ENCODE results near the gene MSANTD7.
A peak's percentile ranks its signal among the peaks of the same experiment; 100 is the strongest.

MSANTD7 gene

DNA sequence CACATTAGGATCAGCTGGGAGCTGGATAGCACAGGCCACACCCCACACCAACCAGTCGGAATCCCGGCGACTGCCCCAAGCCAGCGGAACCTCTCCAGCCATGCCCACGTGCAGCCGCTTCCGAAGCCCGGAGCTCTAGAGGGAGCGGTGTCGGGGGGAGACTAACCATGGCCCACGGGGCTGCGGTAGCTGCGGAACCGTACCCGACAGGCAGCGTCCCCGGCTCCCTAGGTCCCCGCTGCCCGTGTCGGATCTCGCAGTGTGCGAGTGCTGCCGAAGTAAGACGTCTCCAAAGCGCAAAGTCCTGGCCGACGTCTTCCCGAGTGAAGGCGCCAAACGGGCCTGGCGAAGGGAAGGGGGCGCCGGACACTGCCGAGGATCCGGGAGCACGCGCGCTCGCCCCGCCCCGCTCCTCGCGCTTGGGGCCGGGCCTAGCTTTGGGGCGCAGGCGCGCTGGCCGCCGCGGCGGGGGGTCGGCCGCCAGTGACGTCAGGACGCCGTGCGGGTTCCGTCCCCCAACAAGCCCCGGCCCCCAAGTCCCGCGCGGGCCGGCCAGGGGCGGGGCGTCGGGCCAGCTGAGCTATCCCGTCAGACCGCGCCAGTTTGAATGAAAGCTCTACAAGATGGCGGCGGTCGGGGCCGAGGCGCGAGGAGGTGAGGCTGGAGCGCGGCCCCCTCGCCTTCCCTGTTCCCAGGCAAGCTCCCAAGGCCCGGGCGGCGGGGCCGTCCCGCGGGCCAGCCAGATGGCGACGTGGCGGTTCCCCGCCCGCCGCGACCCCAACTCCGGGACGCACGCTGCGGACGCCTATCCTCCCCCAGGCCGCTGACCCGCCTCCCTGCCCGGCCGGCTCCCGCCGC, 40.4 kb downstream of the MSANTD7 start, which contains the start of gene SUV39H2:
Gene SUV39H2, plus strand, starts transcription at position 601 of the 858 bp plus-strand sequence. Its CDS starts 23 bp downstream, at position 624.
- Histone ChIP-seq H3K9ac (ENCODE audit: low read length) (peak within 1 kb of the TSS; percentile 91), H3K9me3 (ENCODE audit: low read length) (no peaks in the 10 kb centered on the region), H3K27me3 (ENCODE audit: insufficient read depth, low read length) (no peaks in the 10 kb centered on the region), H3K79me2 (ENCODE audit: insufficient read depth, low read length) (peaks cover 51% of the 10 kb centered on the region), H3K36me3 (ENCODE audit: insufficient read depth, low read length) (peaks cover 18% of the 10 kb centered on the region; the same call in 1 of the 2 replicates), H3K27ac (ENCODE audit: low read depth, low read length, poor library complexity, severe bottlenecking) (peak within 1 kb of the TSS; percentile 41), H3K9me2 (ENCODE audit: low read depth, low read length) (no peaks in the 10 kb centered on the region), H2AFZ (ENCODE audit: low read length) (no peak within 1 kb of the TSS; the same call in 1 of the 2 replicates), H3F3A (ENCODE audit: insufficient read depth, low read length) (0 out of 2 replicates have a peak, but pooled peaks cover 2% of the 10 kb centered on the region), H3K4me3 (ENCODE audit: low read depth, low read length, poor library complexity, severe bottlenecking) (peak within 1 kb of the TSS; percentile 81), H3K4me1 (ENCODE audit: insufficient read depth, low read length, severe bottlenecking) (peaks cover 30% of the 10 kb centered on the region), H4K20me1 (ENCODE audit: insufficient read depth, low read length) (no peaks in the 10 kb centered on the region), H3K4me2 (ENCODE audit: low read length) (peak within 1 kb of the TSS; percentile 93)
- no peak for TF ChIP-seq EZH2 (IDR thresholded peaks at IDR 0.05; ENCODE audit: borderline replicate concordance, low read length)
- TF ChIP-seq, protein P1, sequence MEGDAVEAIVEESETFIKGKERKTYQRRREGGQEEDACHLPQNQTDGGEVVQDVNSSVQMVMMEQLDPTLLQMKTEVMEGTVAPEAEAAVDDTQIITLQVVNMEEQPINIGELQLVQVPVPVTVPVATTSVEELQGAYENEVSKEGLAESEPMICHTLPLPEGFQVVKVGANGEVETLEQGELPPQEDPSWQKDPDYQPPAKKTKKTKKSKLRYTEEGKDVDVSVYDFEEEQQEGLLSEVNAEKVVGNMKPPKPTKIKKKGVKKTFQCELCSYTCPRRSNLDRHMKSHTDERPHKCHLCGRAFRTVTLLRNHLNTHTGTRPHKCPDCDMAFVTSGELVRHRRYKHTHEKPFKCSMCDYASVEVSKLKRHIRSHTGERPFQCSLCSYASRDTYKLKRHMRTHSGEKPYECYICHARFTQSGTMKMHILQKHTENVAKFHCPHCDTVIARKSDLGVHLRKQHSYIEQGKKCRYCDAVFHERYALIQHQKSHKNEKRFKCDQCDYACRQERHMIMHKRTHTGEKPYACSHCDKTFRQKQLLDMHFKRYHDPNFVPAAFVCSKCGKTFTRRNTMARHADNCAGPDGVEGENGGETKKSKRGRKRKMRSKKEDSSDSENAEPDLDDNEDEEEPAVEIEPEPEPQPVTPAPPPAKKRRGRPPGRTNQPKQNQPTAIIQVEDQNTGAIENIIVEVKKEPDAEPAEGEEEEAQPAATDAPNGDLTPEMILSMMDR (IDR thresholded peaks at IDR 0.05; ENCODE audit: low read length), result no peak

DNA sequence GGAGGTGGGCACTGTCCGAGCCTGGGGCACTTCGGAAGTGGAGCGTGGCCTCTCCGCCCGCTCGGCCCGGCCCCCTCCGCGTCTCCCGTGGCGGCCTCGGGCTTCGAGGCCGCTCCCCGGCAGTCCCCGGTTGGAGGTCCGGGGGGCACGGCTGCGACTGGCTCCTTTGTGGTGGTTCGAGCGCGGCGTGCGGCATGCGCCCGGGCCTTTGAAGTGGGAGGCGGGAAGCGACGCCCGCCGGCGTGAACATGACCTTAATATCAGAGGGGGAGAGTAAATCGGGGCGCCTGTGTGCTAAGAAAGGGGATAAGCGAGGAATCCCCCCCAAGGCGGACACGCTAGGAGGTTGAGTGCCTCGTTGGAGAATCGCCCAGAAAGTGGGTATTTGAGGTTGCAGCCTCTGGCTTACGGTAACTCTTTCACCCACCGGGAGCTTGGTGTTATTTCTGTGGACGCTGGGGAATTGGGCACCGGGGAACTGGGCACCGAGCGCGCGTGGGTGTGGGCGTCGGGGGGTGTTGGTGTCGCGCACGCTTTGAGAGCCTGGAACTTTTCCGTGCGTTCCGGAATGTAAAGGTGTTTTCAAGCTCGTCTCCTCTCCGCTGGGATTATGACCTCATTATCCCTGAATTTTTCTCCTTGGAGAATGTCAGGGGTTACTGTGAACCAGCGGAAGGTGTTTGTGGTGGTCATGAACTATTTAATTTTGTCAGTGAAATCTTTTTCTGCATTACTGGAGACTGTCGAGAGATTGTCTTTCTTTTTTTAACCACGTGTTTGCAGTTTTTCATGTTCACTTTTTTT, 41.2 kb downstream of the MSANTD7 start:
- H2AFZ ChIP-seq (ENCODE audit: low read length), result no peak overlapping the region
- 0 out of 2 replicates have a peak, but pooled peaks cover 2% of the 10 kb centered on the region for H3F3A ChIP-seq (ENCODE audit: insufficient read depth, low read length)
- no peaks in the 10 kb centered on the region for H3K9me2 ChIP-seq (ENCODE audit: low read depth, low read length)
- no peaks in the 10 kb centered on the region for H3K9me3 ChIP-seq (ENCODE audit: low read length)
- H3K9ac ChIP-seq (ENCODE audit: low read length), result peak overlapping the region; percentile 91
- TF ChIP-seq EZH2 (IDR thresholded peaks at IDR 0.05; ENCODE audit: borderline replicate concordance, low read length), result no peak
- TF ChIP-seq, protein P1 (IDR thresholded peaks at IDR 0.05; ENCODE audit: low read length), result no peak
- H3K4me3 ChIP-seq (ENCODE audit: low read depth, low read length, poor library complexity, severe bottlenecking), result peak overlapping the region; percentile 81
- no peaks in the 10 kb centered on the region for H3K27me3 ChIP-seq (ENCODE audit: insufficient read depth, low read length)
- peaks cover 26% of the 10 kb centered on the region for H3K36me3 ChIP-seq (ENCODE audit: insufficient read depth, low read length)
- H3K27ac ChIP-seq (ENCODE audit: low read depth, low read length, poor library complexity, severe bottlenecking), result peak overlapping the region; percentile 35
- peaks cover 60% of the 10 kb centered on the region for H3K79me2 ChIP-seq (ENCODE audit: insufficient read depth, low read length)
- peak overlapping the region; percentile 93 for H3K4me2 ChIP-seq (ENCODE audit: low read length)
- no peaks in the 10 kb centered on the region for H4K20me1 ChIP-seq (ENCODE audit: insufficient read depth, low read length)
- H3K4me1 ChIP-seq (ENCODE audit: insufficient read depth, low read length, severe bottlenecking), result peaks cover 30% of the 10 kb centered on the region

DNA sequence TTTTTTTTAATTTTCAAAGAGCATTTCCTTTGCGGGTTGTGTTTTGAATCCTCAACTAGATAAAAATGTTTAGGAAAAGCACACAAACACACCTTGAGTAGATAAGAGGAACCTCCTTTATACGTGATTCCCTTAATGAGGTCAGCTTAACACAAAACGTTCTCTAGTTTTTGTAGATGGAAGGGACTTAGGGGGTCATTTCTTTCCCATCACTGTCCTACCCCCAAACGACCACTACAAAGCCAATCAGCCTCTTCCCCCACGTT, 41.8 kb downstream of the MSANTD7 start:
- H3K27ac ChIP-seq (ENCODE audit: low read depth, low read length, poor library complexity, severe bottlenecking), result peak overlapping the region; percentile 35

More for the DNA sequence above, 41.8 kb downstream of the MSANTD7 start:
- Histone ChIP-seq H3K9ac (ENCODE audit: low read length) (peak overlapping the region; percentile 91), H3K27me3 (ENCODE audit: insufficient read depth, low read length) (no peaks in the 10 kb centered on the region), H3K4me3 (ENCODE audit: low read depth, low read length, poor library complexity, severe bottlenecking) (peak overlapping the region; percentile 81), H3K79me2 (ENCODE audit: insufficient read depth, low read length) (peaks cover 65% of the 10 kb centered on the region), H4K20me1 (ENCODE audit: insufficient read depth, low read length) (no peaks in the 10 kb centered on the region), H3K9me2 (ENCODE audit: low read depth, low read length) (no peaks in the 10 kb centered on the region), H3K4me2 (ENCODE audit: low read length) (peak overlapping the region; percentile 93), H3K4me1 (ENCODE audit: insufficient read depth, low read length, severe bottlenecking) (peaks cover 30% of the 10 kb centered on the region), H3K9me3 (ENCODE audit: low read length) (no peaks in the 10 kb centered on the region), H3K36me3 (ENCODE audit: insufficient read depth, low read length) (peaks cover 30% of the 10 kb centered on the region), H3F3A (ENCODE audit: insufficient read depth, low read length) (0 out of 2 replicates have a peak, but pooled peaks cover 2% of the 10 kb centered on the region), H2AFZ (ENCODE audit: low read length) (no peak overlapping the region)
- no peak for TF ChIP-seq EZH2 (IDR thresholded peaks at IDR 0.05; ENCODE audit: borderline replicate concordance, low read length)
- TF ChIP-seq, protein P1 (IDR thresholded peaks at IDR 0.05; ENCODE audit: low read length), result no peak
